ENCODE results near the gene FBXO48.

- TF ChIP-seq POLR2AphosphoS5 (IDR thresholded peaks at IDR 0.05; ENCODE audit: borderline replicate concordance, low read depth, low read length): no peak
- TF ChIP-seq EZH2 (IDR thresholded peaks at IDR 0.05): no peak
Observed at GRCh38 chr2:68418419-68418818, 48.7 kb downstream of the FBXO48 start.
